Loucy (cell line): ENCODE results near the gene PTGFRN.
"Not testable (repeated sequence)": the region's sequence is repeated elsewhere in the genome, so short reads cannot be mapped to it uniquely, and the experiment has no call there.

Source experiments
- H2AFZ ChIP-seq: fragments of 200-600 bp; sonication (generic); 2 replicates; pipeline ENCODE4 v1.6.0; 2016; ENCODE audit warnings: antibody characterized with exemption, mild to moderate bottlenecking, low read length, moderate library complexity
- H3F3A ChIP-seq: fragments of 200-600 bp; 2 replicates; pipeline ENCODE4 v1.6.0; 2016; ENCODE audit warnings: antibody characterized with exemption, low read depth, mild to moderate bottlenecking
- H3K27me3 ChIP-seq: fragments of 200-600 bp; sonication (generic); 2 replicates; pipeline ENCODE4 v1.6.1; 2014; ENCODE audit warnings: low read length, mild to moderate bottlenecking; ENCODE audit not compliant: insufficient read depth, poor library complexity, severe bottlenecking
- H3K36me3 ChIP-seq: fragments of 200-600 bp; sonication (generic); 2 replicates; pipeline ENCODE4 v1.6.1; 2016; ENCODE audit warnings: low read length; ENCODE audit not compliant: insufficient read depth
- H3K4me1 ChIP-seq: fragments of 200-600 bp; sonication (generic); 2 replicates; pipeline ENCODE4 v1.5.1; 2014; ENCODE audit warnings: low read length, mild to moderate bottlenecking; ENCODE audit not compliant: insufficient read depth, poor library complexity, severe bottlenecking
- H3K4me2 ChIP-seq: fragments of 200-600 bp; sonication (generic); 2 replicates; pipeline ENCODE4 v1.6.0; 2014; ENCODE audit warnings: antibody characterized with exemption, low read length, low read depth, mild to moderate bottlenecking; ENCODE audit not compliant: poor library complexity, severe bottlenecking
- H3K4me3 ChIP-seq: fragments of 200-600 bp; sonication (generic); 2 replicates; pipeline ENCODE4 v1.5.1; 2014; ENCODE audit warnings: low read length, mild to moderate bottlenecking, mixed read lengths; ENCODE audit not compliant: poor library complexity, severe bottlenecking
- H3K79me2 ChIP-seq: fragments of 200-600 bp; sonication (generic); 2 replicates; pipeline ENCODE4 v1.6.1; 2014; ENCODE audit warnings: low read length; ENCODE audit not compliant: insufficient read depth
- H3K9ac ChIP-seq: fragments of 200-600 bp; sonication (generic); 2 replicates; pipeline ENCODE4 v1.6.0; 2014; ENCODE audit warnings: mild to moderate bottlenecking, low read depth, low read length, moderate library complexity; ENCODE audit not compliant: poor library complexity, severe bottlenecking
- H3K9me2 ChIP-seq: fragments of 200-600 bp; sonication (generic); replicated peaks from 2 replicates; pipeline ENCODE4 v1.6.1; 2016; ENCODE audit warnings: low read depth, low read length, mixed read lengths
- H3K9me3 ChIP-seq: fragments of 200-600 bp; sonication (generic); 2 replicates; pipeline ENCODE4 v1.6.1; 2014; ENCODE audit warnings: mild to moderate bottlenecking, antibody characterized with exemption, low read length, low read depth; ENCODE audit not compliant: insufficient read depth
- H4K20me1 ChIP-seq: fragments of 200-600 bp; sonication (generic); 2 replicates; pipeline ENCODE4 v1.6.0; 2014; ENCODE audit warnings: antibody characterized with exemption, low read length, mild to moderate bottlenecking; ENCODE audit not compliant: insufficient read depth, poor library complexity, severe bottlenecking
- CTCF ChIP-seq: fragments of 200-600 bp; sonication (generic); conservative IDR thresholded peaks from 2 replicates; pipeline ENCODE4 v1.5.1; 2014; ENCODE audit warnings: mild to moderate bottlenecking, antibody characterized with exemption, low read length
- EZH2phosphoT487 ChIP-seq: fragments of 200-600 bp; IDR thresholded peaks from 2 replicates; pipeline ENCODE4 v1.6.1; 2018; ENCODE audit warnings: antibody characterized with exemption, mild to moderate bottlenecking, moderate library complexity, borderline replicate concordance

The PTGFRN gene

GRCh38 chr1:116971965-116972673 is 62.4 kb downstream of the PTGFRN start:
- Histone ChIP-seq H3K4me2 (no peak overlapping the region), H3F3A (no peaks in the 10 kb centered on the region), H3K4me1 (no peaks in the 10 kb centered on the region), H3K9ac (no peak overlapping the region), H2AFZ (no peak overlapping the region), H4K20me1 (no peaks in the 10 kb centered on the region), H3K27me3 (peaks cover 14% of the 10 kb centered on the region), H3K9me2 (no peaks in the 10 kb centered on the region), H3K36me3 (no peaks in the 10 kb centered on the region), H3K9me3 (no peaks in the 10 kb centered on the region), H3K4me3 (no peak overlapping the region), H3K79me2 (no peaks in the 10 kb centered on the region)
- no peak for TF ChIP-seq CTCF
- no peak for TF ChIP-seq EZH2phosphoT487

GRCh38 chr1:116972674-116973030 is 62.9 kb downstream of the PTGFRN start:
- Histone ChIP-seq H3K4me1 (no peaks in the 10 kb centered on the region), H3K36me3 (no peaks in the 10 kb centered on the region), H3F3A (no peaks in the 10 kb centered on the region), H2AFZ (no peak overlapping the region), H4K20me1 (no peaks in the 10 kb centered on the region), H3K4me3 (no peak overlapping the region), H3K79me2 (no peaks in the 10 kb centered on the region), H3K9me3 (no peaks in the 10 kb centered on the region), H3K9ac (no peak overlapping the region), H3K4me2 (no peak overlapping the region), H3K27me3 (peaks cover 9% of the 10 kb centered on the region), H3K9me2 (no peaks in the 10 kb centered on the region)
- TF ChIP-seq CTCF (no peak), EZH2phosphoT487 (no peak)

GRCh38 chr1:116980309-116980708 is 70.6 kb downstream of the PTGFRN start:
- H3K9me2 ChIP-seq, H3K27me3 ChIP-seq, H2AFZ ChIP-seq, H4K20me1 ChIP-seq, H3K9ac ChIP-seq, H3K79me2 ChIP-seq, H3K4me1 ChIP-seq, H3K9me3 ChIP-seq, H3K36me3 ChIP-seq, H3K4me2 ChIP-seq, H3K4me3 ChIP-seq, H3F3A ChIP-seq: not testable (repeated sequence)

GRCh38 chr1:116981521-116982037 is 71.9 kb downstream of the PTGFRN start:
- H3K27me3 ChIP-seq = no peaks in the 10 kb centered on the region
- no peaks in the 10 kb centered on the region for H3K9me3 ChIP-seq
- no peak overlapping the region for H2AFZ ChIP-seq
- no peak for TF ChIP-seq CTCF
- no peak for TF ChIP-seq EZH2phosphoT487
- no peak overlapping the region for H3K4me2 ChIP-seq
- no peaks in the 10 kb centered on the region for H3K36me3 ChIP-seq
- no peaks in the 10 kb centered on the region for H3K79me2 ChIP-seq
- no peaks in the 10 kb centered on the region for H3K9me2 ChIP-seq
- H3K4me3 ChIP-seq = no peak overlapping the region
- H3K9ac ChIP-seq = no peak overlapping the region
- H3K4me1 ChIP-seq = peaks cover 6% of the 10 kb centered on the region
- no peaks in the 10 kb centered on the region for H4K20me1 ChIP-seq
- H3F3A ChIP-seq = no peaks in the 10 kb centered on the region
